ENCODE measurements around the gene HEATR5A. TPM values are rescaled to one million over a fixed set of nuclear protein-coding genes. Genes with fewer than 3 reads are reported as not detected.
A peak's percentile ranks its signal among the peaks of the same experiment; 100 is the strongest.

HEATR5A gene
- total and polyA plus RNA-seq, 9 of the 15 experiments (the other 6 are each of a cell fraction or from before 2014, with no cell fraction given): 8.0 to 50.9 (median 23.0) TPM

- TF ChIP-seq ZNF609 (CRISPR knock-in tag; IDR thresholded peaks at IDR 0.05; ENCODE audit: borderline replicate concordance): peak; percentile 56; the same call in 1 of the 2 replicates
- no peak for TF ChIP-seq USF2 (CRISPR knock-in tag; IDR thresholded peaks at IDR 0.05)
- TF ChIP-seq CLOCK (CRISPR knock-in tag; IDR thresholded peaks at IDR 0.05; ENCODE audit: borderline replicate concordance): no peak
- no peak for TF ChIP-seq ZNF518B (CRISPR knock-in tag; IDR thresholded peaks at IDR 0.05)
- TF ChIP-seq FOXJ2 (tag; IDR thresholded peaks at IDR 0.05): no peak
- peak; percentile 69 for TF ChIP-seq CREM (IDR thresholded peaks at IDR 0.05; ENCODE audit: low read depth)
- no peak for TF ChIP-seq RBM39 (optimal IDR thresholded peaks at IDR 0.05; ENCODE audit: low read depth, low read length)
- no peak for TF ChIP-seq KLF10 (CRISPR knock-in tag; IDR thresholded peaks at IDR 0.05)
- TF ChIP-seq KAT8 (IDR thresholded peaks at IDR 0.05; ENCODE audit: low read depth): no peak
- TF ChIP-seq STAG1 (CRISPR knock-in tag; IDR thresholded peaks at IDR 0.05; ENCODE audit: borderline replicate concordance): no peak
- no peak for TF ChIP-seq ZNF217 (CRISPR knock-in tag; IDR thresholded peaks at IDR 0.05)
- TF ChIP-seq ZBTB7A (IDR thresholded peaks at IDR 0.05; ENCODE audit: borderline replicate concordance, control insufficient read depth, low read depth, low read length): 0 out of 2 replicates have a peak, but pooled peaks have one; percentile 40
- peak; percentile 48 for TF ChIP-seq MAX (CRISPR knock-in tag; IDR thresholded peaks at IDR 0.05)
- TF ChIP-seq SAFB2 (IDR thresholded peaks at IDR 0.05; ENCODE audit: borderline replicate concordance, low read depth, low read length, severe bottlenecking): no peak
Measured at GRCh38 chr14:31420319-31421111, at the start of gene HEATR5A (continued).
